Stimulated activated CD8-positive, alpha-beta memory T cell treated with anti-CD3 and anti-CD28 coated beads, Interleukin-2, amount 100 ng/mL, for 48 hours (primary cell): ENCODE results near the gene NDUFB10.

ENCODE experiments used
- DNase-seq, 2 donors: peaks; one replicate each; pipeline ENCODE4 v3.0.0-alpha.2; 2020; ENCODE audit warnings: low read depth in 2 of 2

The NDUFB10 gene

GRCh38 chr16:1971796-1972489 is 12.6 kb downstream of the NDUFB10 start, which contains the start of gene TBL3:
Gene TBL3 (plus strand): TSS chr16:1972053. CDS start chr16:1972165, 112 bp downstream.
- DNase-seq = peak; percentile 93

- no peak for DNase-seq
Observed at GRCh38 chr16:1972490-1972877, 13.1 kb downstream of the NDUFB10 start.

GRCh38 chr16:1973461-1974156 is 14.3 kb downstream of the NDUFB10 start:
- no peak for DNase-seq

- DNase-seq = no peak
Observed at GRCh38 chr16:1974157-1975070, 15.1 kb downstream of the NDUFB10 start.

GRCh38 chr16:1975432-1976215 is 16.3 kb downstream of the NDUFB10 start:
- DNase-seq = no peak

GRCh38 chr16:1976216-1976520 is 16.8 kb downstream of the NDUFB10 start:
- no peak for DNase-seq

GRCh38 chr16:1976951-1977874 is 17.9 kb downstream of the NDUFB10 start:
- DNase-seq = no peak

GRCh38 chr16:1977875-1978268 is 18.5 kb downstream of the NDUFB10 start:
- DNase-seq = no peak

GRCh38 chr16:1978476-1979120 is 19.3 kb downstream of the NDUFB10 start:
- DNase-seq = no peak

- DNase-seq = no peak
Observed at GRCh38 chr16:1979271-1980029, 20.1 kb downstream of the NDUFB10 start.

GRCh38 chr16:1980030-1980769 is 20.9 kb downstream of the NDUFB10 start:
- DNase-seq = no peak

GRCh38 chr16:1980770-1981087 is 21.4 kb downstream of the NDUFB10 start:
- no peak for DNase-seq

GRCh38 chr16:1981398-1981836 is 22.1 kb downstream of the NDUFB10 start, which contains the start of gene NOXO1:
Gene NOXO1 (minus strand): TSS chr16:1981469. CDS start chr16:1981179, 290 bp downstream.
- no peak for DNase-seq

GRCh38 chr16:1982013-1982433 is 22.7 kb downstream of the NDUFB10 start:
- DNase-seq = no peak

GRCh38 chr16:1982991-1983543 is 23.7 kb downstream of the NDUFB10 start:
- no peak for DNase-seq

- peak; percentile 73 to 79 for DNase-seq
Observed at GRCh38 chr16:1983544-1984346, 24.4 kb downstream of the NDUFB10 start, which contains the start of gene GFER. Gene GFER (plus strand): TSS chr16:1984193. CDS start chr16:1984219, 26 bp downstream.
